GM06990 (cell line): Measurements from ENCODE around the gene ATXN2.
"Not testable (repeated sequence)": the region's sequence is repeated elsewhere in the genome, so short reads cannot be mapped to it uniquely, and the experiment has no call there.

Source experiments
- DNase-seq: peaks from one replicate; pipeline ENCODE4 v3.0.0-alpha.2; 2011; ENCODE audit not compliant: insufficient read length; ENCODE audit errors: extremely low read depth
- H3K27me3 ChIP-seq: replicated peaks from 2 replicates; pipeline ENCODE4 v1.6.0; 2011; ENCODE audit warnings: low read length; ENCODE audit not compliant: control insufficient read depth, insufficient read depth
- H3K36me3 ChIP-seq: 2 replicates; pipeline ENCODE4 v1.5.1; 2011; ENCODE audit warnings: low read length; ENCODE audit not compliant: control insufficient read depth, insufficient read depth
- H3K4me3 ChIP-seq: replicated peaks from 2 replicates; pipeline ENCODE4 v1.5.1; 2011; ENCODE audit warnings: low read depth, mild to moderate bottlenecking, control low read depth, low read length
- TF ChIP-seq, protein P1 (sequence below): IDR thresholded peaks from 2 replicates; pipeline ENCODE4 v1.5.1; 2011; ENCODE audit warnings: low read length, control low read depth, mild to moderate bottlenecking, inconsistent platforms; ENCODE audit not compliant: insufficient read depth, poor library complexity, severe bottlenecking

The ATXN2 gene

DNA sequence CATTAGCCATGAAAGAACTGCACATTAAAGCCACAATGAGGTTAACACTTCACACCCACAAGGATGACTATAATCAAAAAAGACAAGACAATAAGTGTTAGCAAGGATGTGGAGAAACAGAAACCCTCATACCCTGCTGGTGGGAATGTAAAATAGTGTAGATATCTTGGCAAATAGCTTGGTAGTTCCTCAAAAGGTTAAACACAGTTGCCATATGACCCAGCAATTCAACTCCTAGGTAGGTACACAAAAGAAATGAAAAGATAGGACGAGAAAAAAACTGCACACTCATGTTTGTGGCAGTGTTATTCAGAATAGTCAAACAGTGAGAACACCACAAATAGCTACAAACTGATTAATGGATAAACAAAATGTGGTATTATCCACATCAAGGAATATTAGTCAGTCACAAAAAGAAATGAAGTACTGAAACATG is 93.5 kb downstream of the ATXN2 start:
- Histone ChIP-seq H3K36me3 (peaks cover 2% of the 10 kb centered on the region), H3K27me3 (no peaks in the 10 kb centered on the region), H3K4me3 (no peak overlapping the region)
- TF ChIP-seq, protein P1, sequence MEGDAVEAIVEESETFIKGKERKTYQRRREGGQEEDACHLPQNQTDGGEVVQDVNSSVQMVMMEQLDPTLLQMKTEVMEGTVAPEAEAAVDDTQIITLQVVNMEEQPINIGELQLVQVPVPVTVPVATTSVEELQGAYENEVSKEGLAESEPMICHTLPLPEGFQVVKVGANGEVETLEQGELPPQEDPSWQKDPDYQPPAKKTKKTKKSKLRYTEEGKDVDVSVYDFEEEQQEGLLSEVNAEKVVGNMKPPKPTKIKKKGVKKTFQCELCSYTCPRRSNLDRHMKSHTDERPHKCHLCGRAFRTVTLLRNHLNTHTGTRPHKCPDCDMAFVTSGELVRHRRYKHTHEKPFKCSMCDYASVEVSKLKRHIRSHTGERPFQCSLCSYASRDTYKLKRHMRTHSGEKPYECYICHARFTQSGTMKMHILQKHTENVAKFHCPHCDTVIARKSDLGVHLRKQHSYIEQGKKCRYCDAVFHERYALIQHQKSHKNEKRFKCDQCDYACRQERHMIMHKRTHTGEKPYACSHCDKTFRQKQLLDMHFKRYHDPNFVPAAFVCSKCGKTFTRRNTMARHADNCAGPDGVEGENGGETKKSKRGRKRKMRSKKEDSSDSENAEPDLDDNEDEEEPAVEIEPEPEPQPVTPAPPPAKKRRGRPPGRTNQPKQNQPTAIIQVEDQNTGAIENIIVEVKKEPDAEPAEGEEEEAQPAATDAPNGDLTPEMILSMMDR: no peak
- DNase-seq: no peak

DNA sequence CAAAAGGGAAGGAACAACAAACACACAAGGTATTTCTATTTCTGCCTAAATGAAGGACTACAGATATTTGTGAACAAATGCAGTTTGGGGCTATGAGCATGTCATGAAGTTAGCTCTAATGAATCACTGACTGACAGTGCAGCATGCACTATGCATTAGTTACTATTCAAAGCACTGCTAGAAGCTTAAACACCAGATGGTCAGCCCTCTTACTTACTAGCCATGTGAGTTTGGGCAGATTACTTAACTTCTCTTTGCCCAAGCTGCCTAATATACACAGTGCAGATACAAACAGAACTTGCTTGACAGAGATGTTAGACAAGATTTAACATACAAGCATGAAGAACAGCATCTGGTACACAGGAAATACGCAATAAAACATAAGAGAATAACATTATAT is 96.0 kb downstream of the ATXN2 start:
- H3K4me3 ChIP-seq: no peak overlapping the region
- H3K27me3 ChIP-seq: no peaks in the 10 kb centered on the region
- DNase-seq: no peak
- H3K36me3 ChIP-seq: peaks cover 2% of the 10 kb centered on the region
- TF ChIP-seq, protein P1: no peak

DNA sequence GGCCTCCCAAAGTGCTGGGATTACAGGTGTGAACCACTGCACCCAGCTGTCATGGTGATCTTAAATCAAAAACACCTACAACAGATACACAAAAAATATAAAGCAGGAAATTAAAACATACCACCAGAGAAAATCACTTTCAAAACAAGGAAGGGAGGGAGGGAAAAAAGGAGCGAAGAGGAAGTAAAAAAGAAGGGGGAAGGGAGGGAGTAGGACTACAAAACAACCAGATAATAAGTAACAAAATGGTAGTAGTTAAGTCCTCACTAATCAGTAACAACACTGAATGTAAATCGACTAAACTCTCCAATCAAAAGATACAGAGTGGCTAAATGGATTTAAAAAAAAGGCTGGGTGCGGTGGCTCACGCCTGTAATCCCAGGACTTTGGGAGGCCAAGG is 104.4 kb downstream of the ATXN2 start:
- H3K4me3 ChIP-seq: no peak overlapping the region
- no peaks in the 10 kb centered on the region for H3K27me3 ChIP-seq
- TF ChIP-seq, protein P1: no peak
- DNase-seq: no peak
- H3K36me3 ChIP-seq: peaks cover 13% of the 10 kb centered on the region

DNA sequence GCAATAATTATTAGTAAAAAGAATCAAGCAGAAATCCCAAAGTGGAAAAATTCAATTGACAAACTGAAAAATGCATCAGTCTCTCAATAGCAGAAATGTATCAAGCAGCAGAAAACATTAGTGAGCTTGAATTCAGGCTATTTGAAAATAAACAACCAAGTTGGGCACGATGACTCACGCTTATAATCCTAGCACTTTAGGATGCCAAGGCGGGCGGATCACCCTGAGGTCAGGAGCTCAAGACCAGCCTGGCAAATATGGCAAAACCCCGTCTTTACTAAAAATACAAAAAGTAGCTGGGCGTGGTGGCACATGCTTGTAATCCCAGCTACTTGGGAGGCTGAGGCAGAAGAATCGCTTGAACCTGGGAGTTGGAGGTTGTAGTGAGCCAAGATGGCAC is 106.1 kb downstream of the ATXN2 start:
- peaks cover 16% of the 10 kb centered on the region for H3K36me3 ChIP-seq
- H3K4me3 ChIP-seq, H3K27me3 ChIP-seq, DNase-seq: not testable (repeated sequence)

DNA sequence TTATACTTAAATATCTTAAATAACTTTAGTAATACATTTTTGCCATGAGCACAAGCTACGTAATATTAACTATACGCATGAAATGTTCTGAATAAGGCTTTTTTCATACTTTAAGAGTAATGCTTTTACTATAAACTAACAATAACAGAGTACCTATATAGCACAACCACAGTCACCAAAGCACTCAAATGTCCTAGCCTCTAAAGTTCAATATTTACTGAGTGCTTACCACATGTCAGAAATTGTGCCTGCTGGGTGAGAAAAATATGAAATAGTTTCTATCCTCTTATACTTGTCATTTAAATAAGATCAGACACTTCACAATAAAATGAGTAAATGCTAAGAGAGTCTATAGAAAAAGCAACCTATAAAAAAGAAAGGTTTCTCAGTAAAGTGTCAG is 110.3 kb downstream of the ATXN2 start:
- Histone ChIP-seq H3K36me3 (peaks cover 24% of the 10 kb centered on the region), H3K4me3 (no peak overlapping the region), H3K27me3 (no peaks in the 10 kb centered on the region)
- TF ChIP-seq, protein P1: no peak
- no peak for DNase-seq

DNA sequence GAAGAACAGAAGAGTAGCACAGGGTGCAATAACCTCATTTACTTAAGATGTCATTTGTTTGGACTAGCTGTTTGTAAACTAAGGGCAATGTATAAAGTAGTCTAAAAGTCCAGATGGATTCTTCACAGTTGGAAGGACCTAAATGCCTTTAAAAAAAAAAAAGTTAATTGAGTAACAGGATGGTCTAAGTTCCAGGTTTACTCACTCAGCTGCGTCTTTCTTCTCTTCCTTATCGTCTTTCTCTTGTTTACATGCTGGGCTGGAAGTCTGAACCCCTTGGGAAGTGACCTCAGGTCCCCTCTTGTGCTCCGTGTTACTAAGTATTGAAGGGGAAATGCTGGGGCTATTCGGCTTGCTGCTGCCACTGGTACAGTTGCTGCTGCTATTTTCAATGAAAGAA is 110.8 kb downstream of the ATXN2 start:
- TF ChIP-seq, protein P1: no peak
- no peaks in the 10 kb centered on the region for H3K27me3 ChIP-seq
- no peak for DNase-seq
- no peak overlapping the region for H3K4me3 ChIP-seq
- peaks cover 26% of the 10 kb centered on the region for H3K36me3 ChIP-seq
